ENCODE data around the gene TTLL12.

Gene TTLL12

GRCh38 chr22:43136801-43137200 is 50.1 kb downstream of the TTLL12 start:
- H3K4me3 ChIP-seq (ENCODE audit: low read depth, low read length), result no peak overlapping the region
- TF ChIP-seq CTCF (IDR thresholded peaks at IDR 0.05; ENCODE audit: borderline replicate concordance, insufficient read depth, low read depth, low read length), result no peak

GRCh38 chr22:43136255-43136654 is 50.7 kb downstream of the TTLL12 start:
- TF ChIP-seq CTCF (IDR thresholded peaks at IDR 0.05; ENCODE audit: borderline replicate concordance, insufficient read depth, low read depth, low read length), result peak; percentile 92
- H3K4me3 ChIP-seq (ENCODE audit: low read depth, low read length), result no peak overlapping the region

- TF ChIP-seq CTCF (IDR thresholded peaks at IDR 0.05; ENCODE audit: borderline replicate concordance, insufficient read depth, low read depth, low read length), result no peak
- no peak overlapping the region for H3K4me3 ChIP-seq (ENCODE audit: low read depth, low read length)
These were observed 51.4 kb downstream of the TTLL12 start for GRCh38 chr22:43135565-43135964.

- no peak for TF ChIP-seq CTCF (IDR thresholded peaks at IDR 0.05; ENCODE audit: borderline replicate concordance, insufficient read depth, low read depth, low read length)
- H3K4me3 ChIP-seq (ENCODE audit: low read depth, low read length), result no peak overlapping the region
These were observed 52.4 kb downstream of the TTLL12 start for GRCh38 chr22:43134553-43134952.

- TF ChIP-seq CTCF (IDR thresholded peaks at IDR 0.05; ENCODE audit: borderline replicate concordance, insufficient read depth, low read depth, low read length), result no peak
- no peak overlapping the region for H3K4me3 ChIP-seq (ENCODE audit: low read depth, low read length)
These were observed 53.5 kb downstream of the TTLL12 start for GRCh38 chr22:43133401-43133800.

GRCh38 chr22:43131773-43132501 is 55.0 kb downstream of the TTLL12 start:
- TF ChIP-seq CTCF (IDR thresholded peaks at IDR 0.05; ENCODE audit: borderline replicate concordance, insufficient read depth, low read depth, low read length), result no peak
- no peak overlapping the region for H3K4me3 ChIP-seq (ENCODE audit: low read depth, low read length)

All from GM12875 (cell line).